ENCODE measurements around the gene NKTR. TPM values are rescaled to one million over a fixed set of nuclear protein-coding genes. Genes with fewer than 3 reads are reported as not detected.

NKTR gene
- polyA plus RNA-seq, 1 experiment = 19.0 TPM

GRCh38 chr3:42581400-42581708 lies 19.1 kb upstream of the NKTR start:
- TF ChIP-seq CTCF (IDR thresholded peaks at IDR 0.05; ENCODE audit: insufficient read depth, low read depth, low read length) = no peak
- no peak for DNase-seq (ENCODE audit: low read depth)
- Histone ChIP-seq H3K27me3 (ENCODE audit: control insufficient read depth, insufficient read depth, low read length) (no peaks in the 10 kb centered on the region), H3K36me3 (ENCODE audit: control insufficient read depth, insufficient read depth, low read length) (no peaks in the 10 kb centered on the region; the same call in 1 of the 2 replicates), H3K4me3 (ENCODE audit: low read depth, low read length) (peak overlapping the region; percentile 87)
- POLR2A ChIA-PET = no interaction called here
- CTCF ChIA-PET = interaction anchor here (1.5 kb wide), 1 partner anchor 168 kb away, joined by 4 read pairs; no protein-coding TSS in a partner anchor

DNA sequence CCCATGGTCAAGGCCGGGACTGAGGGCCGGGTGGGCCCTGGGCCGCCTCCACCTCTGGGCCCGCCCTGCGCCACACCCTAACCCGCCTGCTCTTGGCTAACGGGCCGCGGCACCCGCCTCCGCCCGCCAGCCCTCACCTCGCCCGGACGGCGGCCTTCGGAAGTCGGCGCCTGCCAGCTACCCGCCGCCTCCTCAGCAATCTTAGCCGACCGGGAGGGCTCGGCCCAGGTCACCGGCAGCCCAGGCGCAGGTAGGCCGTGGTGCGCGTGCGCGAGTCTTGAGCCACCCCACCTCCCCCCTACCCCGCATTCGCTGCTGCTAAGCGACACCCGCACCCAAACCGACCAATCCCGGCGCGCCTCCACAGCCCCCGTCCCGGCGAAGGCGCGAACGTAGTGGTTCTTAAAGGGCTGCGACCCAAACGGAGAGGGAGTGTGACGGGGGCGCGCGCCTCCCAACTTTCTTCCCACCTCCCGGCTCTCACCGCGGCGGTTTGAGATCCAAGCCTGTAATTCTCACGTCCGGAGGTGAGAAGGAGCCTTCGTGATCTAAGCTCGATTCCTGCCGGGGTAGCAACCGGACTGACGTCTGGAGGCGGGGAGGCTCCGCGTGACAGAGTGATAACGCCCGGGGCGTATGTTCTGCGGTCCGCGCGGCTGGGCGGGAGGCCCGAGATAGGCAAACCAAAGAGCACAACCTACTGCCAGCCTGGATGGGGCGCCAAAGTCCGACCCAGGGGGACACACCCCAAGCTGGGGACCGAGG lies 18.6 kb upstream of the NKTR start, which contains the start of gene SEC22C:
Gene SEC22C (minus strand): TSS at position 259 of the 765 bp plus-strand sequence. CDS start 12,921 bp downstream, outside the sequence.
- H3K36me3 ChIP-seq (ENCODE audit: control insufficient read depth, insufficient read depth, low read length) = no peaks in the 10 kb centered on the region; the same call in 1 of the 2 replicates
- peak within 1 kb of the TSS; percentile 87 for H3K4me3 ChIP-seq (ENCODE audit: low read depth, low read length)
- ChIA-PET POLR2A (no interaction called here), CTCF (interaction anchor here (1.5 kb wide), 1 partner anchor 168 kb away, joined by 4 read pairs; no protein-coding TSS in a partner anchor)
- no peaks in the 10 kb centered on the region for H3K27me3 ChIP-seq (ENCODE audit: control insufficient read depth, insufficient read depth, low read length)
- peak; percentile 37; the same call in 1 of the 2 replicates for TF ChIP-seq CTCF (IDR thresholded peaks at IDR 0.05; ENCODE audit: insufficient read depth, low read depth, low read length)
- peak; percentile 51 for DNase-seq (ENCODE audit: low read depth)

- H3K27me3 ChIP-seq (ENCODE audit: control insufficient read depth, insufficient read depth, low read length) = no peaks in the 10 kb centered on the region
- no peak for TF ChIP-seq CTCF (IDR thresholded peaks at IDR 0.05; ENCODE audit: insufficient read depth, low read depth, low read length)
- ChIA-PET CTCF (no interaction called here), POLR2A (no interaction called here)
- no peaks in the 10 kb centered on the region; the same call in 1 of the 2 replicates for H3K36me3 ChIP-seq (ENCODE audit: control insufficient read depth, insufficient read depth, low read length)
- no peak for DNase-seq (ENCODE audit: low read depth)
- H3K4me3 ChIP-seq (ENCODE audit: low read depth, low read length) = peak overlapping the region; percentile 87
Observed at GRCh38 chr3:42582474-42583070, 17.9 kb upstream of the NKTR start.

DNA sequence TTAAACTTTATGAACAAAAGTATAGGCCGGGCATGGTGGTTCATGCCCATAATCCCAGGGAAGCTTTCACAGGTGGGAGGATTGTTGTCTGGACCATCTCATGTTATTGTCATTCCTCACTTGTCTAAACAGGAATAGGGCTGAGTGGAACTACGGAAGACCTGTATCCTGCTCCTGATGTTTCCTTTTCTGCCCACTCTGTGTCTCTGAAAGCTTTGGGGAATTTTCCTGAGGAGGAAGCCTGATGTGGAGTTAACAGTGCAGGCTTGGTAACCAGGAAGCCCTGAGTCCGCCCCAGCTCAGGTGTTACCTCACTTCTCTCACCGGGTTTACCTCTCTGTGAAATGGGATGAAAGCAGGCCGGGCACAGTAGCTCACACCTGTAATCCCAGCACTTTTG lies 11.9 kb upstream of the NKTR start:
- TF ChIP-seq CTCF (IDR thresholded peaks at IDR 0.05; ENCODE audit: insufficient read depth, low read depth, low read length) = no peak
- CTCF ChIA-PET = no interaction called here

GRCh38 chr3:42589382-42590109 lies 10.9 kb upstream of the NKTR start:
- H3K27me3 ChIP-seq (ENCODE audit: control insufficient read depth, insufficient read depth, low read length) = no peaks in the 10 kb centered on the region
- no peak for DNase-seq (ENCODE audit: low read depth)
- POLR2A ChIA-PET = no interaction called here
- no peaks in the 10 kb centered on the region for H3K36me3 ChIP-seq (ENCODE audit: control insufficient read depth, insufficient read depth, low read length)
- no peak for TF ChIP-seq CTCF (IDR thresholded peaks at IDR 0.05; ENCODE audit: insufficient read depth, low read depth, low read length)
- H3K4me3 ChIP-seq (ENCODE audit: low read depth, low read length) = no peak overlapping the region; the same call in 1 of the 2 replicates
- CTCF ChIA-PET = no interaction called here

More for the DNA sequence above, 11.9 kb upstream of the NKTR start:
- no peaks in the 10 kb centered on the region for H3K36me3 ChIP-seq (ENCODE audit: control insufficient read depth, insufficient read depth, low read length)
- H3K27me3 ChIP-seq (ENCODE audit: control insufficient read depth, insufficient read depth, low read length) = no peaks in the 10 kb centered on the region
- no peak overlapping the region for H3K4me3 ChIP-seq (ENCODE audit: low read depth, low read length)
- no peak for DNase-seq (ENCODE audit: low read depth)
- POLR2A ChIA-PET = no interaction called here
